GM18517 (cell line): Measurements from ENCODE around the gene THBD.

ENCODE experiments used
- ATAC-seq: cut with Tn5 transposase; IDR thresholded peaks from one replicate; pipeline ENCODE4 v1.9.1; 2021; ENCODE audit warnings: mild to moderate bottlenecking, moderate library complexity; ENCODE audit not compliant: unreplicated experiment

THBD gene, protein sequence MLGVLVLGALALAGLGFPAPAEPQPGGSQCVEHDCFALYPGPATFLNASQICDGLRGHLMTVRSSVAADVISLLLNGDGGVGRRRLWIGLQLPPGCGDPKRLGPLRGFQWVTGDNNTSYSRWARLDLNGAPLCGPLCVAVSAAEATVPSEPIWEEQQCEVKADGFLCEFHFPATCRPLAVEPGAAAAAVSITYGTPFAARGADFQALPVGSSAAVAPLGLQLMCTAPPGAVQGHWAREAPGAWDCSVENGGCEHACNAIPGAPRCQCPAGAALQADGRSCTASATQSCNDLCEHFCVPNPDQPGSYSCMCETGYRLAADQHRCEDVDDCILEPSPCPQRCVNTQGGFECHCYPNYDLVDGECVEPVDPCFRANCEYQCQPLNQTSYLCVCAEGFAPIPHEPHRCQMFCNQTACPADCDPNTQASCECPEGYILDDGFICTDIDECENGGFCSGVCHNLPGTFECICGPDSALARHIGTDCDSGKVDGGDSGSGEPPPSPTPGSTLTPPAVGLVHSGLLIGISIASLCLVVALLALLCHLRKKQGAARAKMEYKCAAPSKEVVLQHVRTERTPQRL

DNA sequence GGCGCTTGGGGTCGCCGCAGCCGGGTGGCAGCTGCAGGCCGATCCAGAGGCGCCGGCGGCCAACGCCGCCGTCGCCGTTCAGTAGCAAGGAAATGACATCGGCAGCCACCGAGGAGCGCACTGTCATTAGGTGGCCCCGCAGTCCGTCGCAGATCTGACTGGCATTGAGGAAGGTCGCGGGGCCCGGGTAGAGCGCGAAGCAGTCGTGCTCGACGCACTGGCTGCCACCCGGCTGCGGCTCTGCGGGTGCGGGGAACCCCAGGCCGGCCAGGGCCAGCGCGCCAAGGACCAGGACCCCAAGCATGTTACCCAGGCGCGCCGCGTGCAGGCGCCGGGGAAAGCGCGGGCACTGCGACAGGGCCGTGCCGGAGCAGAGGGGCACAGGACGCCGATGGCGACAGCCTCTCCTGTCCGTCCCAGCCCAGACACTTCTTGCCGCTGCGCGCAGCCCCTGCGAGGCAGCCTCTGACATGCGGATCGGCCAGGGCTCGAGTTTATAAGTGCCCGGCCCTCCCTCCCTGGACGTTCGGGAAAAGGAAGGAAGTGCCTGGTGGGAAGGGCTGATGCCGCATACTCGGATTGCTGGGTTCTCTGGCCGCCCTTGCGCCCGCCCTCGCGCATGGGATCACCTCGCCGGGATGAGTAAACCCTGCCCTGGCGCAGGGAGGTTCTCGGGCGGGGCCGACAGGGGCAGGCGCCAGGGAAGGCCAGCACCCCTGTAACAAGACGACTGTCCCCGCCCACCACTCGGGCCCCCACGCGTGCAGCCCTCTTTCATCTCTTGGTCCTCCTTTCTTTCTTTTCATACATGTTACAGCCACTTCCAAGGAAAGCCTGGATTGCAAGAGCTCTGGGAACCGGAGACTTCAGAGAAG, at the start of gene THBD:
THBD (minus strand) TSS at position 472 of the 875 bp plus-strand sequence; CDS start at position 304, 168 bp downstream.
- ATAC-seq, result no peak

DNA sequence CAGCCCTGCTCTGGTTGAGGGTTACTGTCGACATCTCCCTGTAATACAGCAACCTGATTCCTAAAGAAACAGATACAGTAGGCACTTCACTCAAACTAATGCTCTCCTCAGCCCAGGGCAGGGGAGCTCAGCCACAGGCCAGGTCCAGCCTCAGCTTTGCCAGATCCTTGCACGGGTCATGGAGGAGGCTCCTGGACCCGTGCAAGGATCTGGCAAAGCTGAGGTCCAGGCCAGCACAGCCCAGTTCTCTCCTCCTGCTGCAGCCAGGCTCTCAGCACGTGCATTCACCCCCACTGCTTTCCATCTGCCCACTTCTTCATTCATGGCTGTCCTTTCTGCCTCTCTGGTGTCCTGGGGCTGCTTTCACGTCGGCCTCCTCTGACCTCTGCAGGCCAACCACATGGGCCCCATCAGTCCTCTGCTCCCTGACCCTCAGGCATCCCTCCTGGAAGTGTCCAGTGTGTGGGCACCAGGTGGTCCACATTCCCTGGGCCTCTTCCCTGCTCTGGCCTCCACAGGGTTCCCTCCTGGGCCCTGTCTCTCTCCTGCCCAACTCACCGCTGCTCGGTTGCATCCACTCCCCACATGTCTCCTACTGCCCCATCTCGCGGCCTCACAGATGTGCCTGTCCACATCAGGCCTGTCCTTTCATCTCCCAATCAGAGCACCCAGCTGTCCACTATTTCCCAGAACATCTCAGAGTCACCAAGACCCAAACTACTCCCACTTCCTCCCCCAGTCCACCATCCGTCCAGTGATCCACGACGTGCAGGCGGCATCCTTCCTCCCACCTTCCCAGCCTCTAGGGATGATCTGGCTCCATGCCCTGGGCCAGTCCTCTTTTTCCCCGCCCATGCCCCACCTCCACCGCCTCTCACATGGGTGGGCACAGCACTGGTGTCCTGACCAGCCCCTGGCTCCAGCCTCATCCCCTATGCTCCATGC, 48.4 kb upstream of the THBD start:
- no peak for ATAC-seq

DNA sequence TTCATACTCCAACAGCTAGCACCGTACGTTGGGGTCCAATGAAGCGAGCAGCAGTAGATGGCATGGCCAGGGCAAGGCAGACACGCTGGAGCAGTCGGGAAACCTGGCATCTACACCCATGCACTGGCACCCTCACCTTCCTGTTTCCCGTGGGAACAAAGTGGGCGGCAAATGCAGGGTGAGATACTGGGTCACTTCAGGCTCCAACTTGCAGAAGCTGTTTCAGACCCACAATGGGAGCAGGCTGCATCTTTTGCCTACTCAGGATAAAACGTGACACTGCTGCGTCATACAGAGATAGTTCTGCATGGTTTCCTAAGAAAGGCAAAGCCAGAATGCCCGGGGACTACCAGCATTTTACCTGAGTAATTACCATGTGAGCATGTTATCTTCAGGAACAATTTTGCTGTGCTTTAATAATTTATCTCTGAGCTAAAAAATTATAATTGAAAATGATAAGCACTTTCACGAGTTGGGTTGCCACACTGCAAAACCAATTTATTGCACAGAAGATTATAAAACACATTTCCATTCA, 47.6 kb upstream of the THBD start:
- no peak for ATAC-seq

DNA sequence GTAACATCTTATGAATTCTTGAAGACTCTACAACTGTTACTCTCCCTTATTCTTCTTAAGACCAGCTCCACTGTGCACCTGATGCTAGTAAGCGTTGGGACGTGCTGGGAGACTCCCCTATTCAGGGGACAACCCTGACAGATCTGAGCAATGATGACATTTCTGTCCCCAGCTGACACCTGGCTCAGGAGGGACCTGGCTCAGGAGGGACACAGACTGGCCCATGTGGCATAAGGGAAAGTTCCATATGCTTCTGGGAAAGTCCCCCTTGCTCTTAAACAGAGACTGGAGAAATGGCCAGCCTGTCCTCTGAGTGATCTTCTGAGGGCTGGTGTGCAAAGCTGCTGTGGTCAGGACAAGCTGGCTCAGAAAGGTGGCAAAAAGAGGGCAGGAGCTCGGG, 46.6 kb upstream of the THBD start:
- no peak for ATAC-seq

DNA sequence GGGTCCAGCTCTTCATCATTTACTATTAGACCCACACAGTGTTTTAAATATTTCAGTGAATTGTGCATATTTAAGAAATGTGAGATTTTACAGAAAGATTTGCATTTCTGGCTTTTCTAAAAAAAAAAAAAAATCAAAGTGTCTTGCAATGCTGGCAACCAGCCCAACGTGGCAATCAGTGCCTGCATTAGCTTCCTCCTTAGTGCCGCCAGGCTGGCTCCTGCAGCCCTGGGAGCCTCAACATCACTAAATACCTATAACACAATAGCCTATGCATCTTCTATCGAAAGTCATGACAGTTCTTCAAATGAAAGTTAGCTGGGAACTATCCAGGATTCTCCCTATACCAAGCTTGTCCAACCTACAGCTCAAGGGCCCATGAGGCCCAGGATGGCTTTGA, 46.0 kb upstream of the THBD start:
- ATAC-seq, result no peak

DNA sequence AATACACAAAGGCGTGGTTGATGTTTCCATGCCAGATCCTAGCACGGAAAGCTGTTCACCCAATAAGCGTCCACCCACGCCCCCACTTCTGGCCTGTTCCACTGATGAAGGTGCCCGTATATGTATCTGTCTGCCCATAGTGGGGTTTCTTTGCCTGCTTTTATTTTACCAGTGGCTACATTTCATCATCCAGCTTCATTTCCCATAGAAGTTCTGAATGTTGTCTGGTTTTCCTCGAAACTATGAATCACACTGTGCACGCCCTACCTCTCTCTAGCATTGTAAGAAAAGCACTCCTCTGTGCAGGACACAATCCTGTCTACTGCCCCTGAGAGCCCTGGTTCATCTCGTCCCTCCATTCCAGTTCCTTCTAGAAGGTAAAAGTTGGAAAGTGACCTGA, 45.5 kb upstream of the THBD start:
- ATAC-seq, result no peak

DNA sequence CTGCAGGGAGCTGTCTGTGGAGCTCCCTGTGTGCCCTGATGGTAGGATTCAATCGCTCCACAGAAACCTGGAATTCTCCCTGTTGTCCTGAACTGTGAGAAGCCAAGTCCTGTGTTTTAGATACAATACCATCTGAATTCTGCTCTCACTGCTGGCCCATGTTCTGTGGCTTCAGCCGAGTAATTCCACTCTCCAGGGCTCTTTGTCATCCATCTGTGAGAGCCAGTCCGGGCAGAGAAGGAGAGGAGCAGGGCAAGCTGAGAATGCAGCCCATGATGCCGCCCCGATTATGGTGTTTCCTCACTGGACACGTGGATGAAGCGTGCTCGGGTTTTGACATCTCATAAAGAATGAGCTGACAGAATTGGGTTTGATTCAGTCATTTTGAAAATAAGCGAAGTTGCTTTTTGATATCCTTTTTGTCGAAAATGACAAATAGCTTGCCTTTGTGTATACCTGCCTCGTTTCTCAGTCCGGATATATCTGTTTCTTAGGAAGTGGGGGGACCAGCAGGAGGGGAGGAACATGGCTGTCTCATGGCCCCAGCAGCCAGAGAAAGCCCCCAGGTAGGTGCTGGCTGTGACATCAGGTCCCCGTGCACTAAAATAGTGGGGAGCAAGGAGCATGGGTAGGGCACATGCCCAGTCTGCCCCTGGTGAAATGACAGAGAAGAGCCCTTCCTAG, 44.9 kb upstream of the THBD start:
- ATAC-seq, result no peak

DNA sequence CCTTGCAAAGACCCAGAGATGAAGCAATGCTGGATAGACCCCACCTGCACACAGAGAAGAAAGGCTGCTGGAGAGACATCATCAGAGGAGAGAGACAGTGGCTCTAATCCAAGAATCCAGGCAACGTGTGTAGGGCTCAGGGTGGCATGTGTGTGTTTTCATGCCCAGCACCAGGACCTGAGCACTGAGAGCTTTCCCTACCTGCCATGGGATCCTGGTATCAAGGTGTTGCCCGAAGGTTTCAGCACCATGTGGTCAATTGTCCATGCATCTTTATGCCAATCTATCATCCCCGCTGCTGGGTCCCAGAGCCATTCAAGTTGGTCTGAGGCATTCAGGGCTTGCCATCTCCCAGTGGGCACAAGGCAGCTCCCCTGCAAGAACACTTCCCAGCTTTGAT, 44.1 kb upstream of the THBD start:
- no peak for ATAC-seq

DNA sequence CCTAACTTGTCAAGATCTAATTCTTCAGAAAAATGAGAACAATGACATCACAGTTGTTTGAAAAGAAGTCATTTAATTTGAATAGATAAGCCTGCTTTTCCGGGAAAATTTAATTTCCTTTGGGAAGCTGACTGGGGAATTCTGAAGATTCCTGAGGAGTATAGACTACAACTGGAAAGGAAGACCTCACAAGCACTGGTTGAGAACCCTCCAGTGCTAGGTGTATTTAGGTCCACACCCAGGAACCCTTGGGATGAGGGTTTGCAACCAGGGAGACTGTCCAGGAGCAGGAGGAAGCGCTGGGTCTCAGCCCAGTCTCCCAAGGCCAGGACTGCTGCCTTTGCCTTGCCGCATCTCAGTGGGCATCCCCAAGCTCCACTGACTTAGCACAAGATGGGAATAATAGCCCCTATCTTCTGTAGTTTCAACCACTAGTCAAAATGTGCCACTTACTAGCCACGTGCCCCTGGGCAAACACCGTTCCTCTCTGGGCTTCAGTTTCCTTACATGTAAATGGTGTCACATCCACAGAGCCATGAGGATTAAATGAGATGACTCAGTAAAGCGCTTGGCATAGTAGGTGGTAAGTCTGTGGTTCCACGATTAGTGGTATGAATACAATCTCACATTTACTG, 43.5 kb upstream of the THBD start:
- ATAC-seq, result no peak

DNA sequence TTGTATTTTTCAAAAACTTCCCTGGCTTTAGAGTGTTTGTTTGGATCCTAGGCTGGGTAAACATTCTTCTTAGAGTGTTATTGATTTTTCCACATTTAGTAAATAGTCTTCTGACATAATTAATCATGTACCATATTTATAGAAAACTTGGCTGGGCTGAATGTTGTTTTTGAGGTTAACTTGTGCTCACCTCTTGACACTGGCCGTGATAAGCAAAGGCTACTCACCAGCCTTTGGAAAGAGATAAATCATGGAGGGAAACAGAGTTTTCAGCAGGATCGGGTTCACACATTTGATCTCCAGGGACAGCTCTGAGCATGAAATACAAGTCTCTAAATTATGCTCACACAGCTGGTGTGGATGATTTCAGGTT, 42.9 kb upstream of the THBD start:
- ATAC-seq, result no peak

DNA sequence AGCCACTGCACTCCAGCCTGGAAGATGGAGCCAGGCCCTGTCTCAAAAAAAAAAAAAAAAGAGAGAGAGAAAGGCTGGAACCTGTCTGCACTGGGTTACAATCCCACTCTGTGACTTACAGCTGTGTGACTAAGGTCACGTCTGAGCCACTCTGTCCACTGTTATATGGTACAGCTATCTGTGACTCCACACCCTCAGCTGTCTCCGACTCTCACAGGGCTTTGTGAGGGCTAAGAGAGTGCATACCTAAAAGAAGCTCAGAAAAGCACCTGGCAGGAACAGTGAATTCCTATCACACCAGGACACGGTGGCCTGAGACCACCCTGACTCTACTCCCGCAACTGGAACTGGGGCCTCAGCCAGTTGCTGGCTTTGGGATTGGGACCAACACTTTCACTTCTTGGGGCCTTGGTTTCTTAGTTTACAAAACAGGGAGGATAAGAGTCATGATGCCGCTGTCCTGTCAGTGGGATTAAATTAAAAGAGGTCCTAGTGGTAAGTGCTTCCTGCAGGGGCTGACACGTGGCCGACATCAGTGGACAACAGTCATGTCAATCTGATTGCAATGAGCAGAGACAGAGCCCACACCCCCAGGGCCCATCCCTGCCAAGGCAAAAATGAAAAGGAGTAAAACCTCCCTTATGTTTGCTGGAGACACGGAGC, 42.4 kb upstream of the THBD start:
- ATAC-seq, result no peak

DNA sequence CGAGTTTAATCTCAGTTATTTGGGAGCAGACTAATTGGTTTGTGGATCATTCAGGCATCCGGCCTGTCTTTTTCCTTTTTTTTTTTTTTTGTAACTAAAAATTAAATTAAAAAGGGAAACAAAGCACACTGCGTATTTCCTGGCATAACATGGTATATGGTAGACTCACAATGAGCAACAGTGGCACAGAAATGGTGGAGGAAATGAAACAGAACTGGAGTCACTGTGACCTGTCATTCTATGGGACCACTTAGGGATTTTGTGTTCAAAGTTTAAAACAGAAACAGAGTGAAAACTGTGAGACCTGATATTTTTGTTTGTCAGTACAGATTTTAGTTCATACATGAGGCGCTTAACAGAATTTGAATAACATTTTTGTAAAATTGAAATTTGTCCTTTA, 41.4 kb upstream of the THBD start:
- no peak for ATAC-seq

DNA sequence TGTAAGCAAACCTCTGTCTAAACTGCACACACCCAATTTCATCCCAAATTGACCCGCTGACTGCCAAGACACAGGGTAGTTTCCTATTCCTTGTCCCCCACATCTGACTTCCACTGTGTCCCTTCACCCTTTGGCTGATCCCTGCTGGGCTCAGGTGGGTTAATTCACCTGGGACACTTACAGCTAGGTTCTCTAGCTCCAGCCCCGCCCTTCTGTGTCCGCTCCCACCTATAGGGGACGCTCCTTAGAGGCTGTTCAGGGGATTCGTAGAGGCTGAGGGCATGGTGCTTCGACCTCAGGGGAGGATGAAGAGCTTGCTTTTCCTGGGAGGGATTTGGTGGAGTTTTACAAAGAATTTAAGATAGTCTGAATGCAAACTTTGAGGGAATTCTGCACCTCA, 40.7 kb upstream of the THBD start:
- no peak for ATAC-seq

DNA sequence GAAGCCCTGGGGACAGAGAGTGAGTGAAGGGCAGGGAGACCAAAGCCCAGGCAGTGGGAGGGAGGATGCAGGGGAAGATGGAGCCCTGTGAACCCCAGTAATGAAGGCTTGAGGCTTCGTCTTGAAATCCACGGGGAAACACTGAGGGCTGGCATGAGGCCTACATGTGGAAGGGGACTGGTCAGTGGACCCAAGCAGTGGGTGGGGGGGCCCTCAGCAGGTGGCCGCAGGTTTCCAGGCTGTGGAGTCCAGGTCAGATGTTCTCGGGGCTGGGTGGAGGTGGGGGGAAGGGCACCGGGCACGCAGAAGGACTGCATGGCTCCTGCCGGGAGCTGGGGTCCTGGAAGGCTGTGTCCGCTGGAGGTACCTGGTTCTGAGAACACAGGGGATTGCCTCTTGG, 39.4 kb upstream of the THBD start:
- no peak for ATAC-seq

DNA sequence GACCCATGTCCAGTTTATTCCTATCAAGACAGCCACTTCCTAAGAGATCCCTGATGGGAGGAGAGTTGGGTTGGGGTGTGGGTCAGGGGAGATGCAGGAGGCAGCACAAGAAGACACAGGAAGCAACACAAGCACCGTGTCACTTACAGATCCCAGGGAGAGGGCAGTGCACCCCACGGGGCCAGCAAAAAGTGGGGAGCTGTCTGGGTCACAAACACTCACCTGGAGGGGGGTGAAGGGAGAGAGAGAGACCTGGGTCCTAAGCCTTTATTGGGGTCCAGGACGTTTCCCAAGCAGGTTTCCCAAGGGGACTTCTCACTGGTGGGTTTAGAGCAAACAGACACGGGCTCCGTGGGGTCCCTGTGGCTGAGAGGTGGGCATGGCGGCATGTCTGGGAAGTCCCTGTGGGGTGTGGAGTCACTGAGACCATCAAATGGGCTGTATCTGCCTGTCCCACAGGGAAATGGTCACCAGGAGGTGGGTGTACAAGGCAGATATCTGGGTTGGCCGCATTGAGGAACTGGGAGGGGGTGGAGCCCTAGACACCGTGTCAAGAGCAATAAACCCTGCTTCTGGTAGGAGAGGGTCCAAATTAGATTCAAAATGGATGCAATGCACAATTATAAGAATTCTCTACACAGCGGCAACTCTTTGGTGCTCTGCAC, 38.2 kb upstream of the THBD start:
- ATAC-seq, result no peak

DNA sequence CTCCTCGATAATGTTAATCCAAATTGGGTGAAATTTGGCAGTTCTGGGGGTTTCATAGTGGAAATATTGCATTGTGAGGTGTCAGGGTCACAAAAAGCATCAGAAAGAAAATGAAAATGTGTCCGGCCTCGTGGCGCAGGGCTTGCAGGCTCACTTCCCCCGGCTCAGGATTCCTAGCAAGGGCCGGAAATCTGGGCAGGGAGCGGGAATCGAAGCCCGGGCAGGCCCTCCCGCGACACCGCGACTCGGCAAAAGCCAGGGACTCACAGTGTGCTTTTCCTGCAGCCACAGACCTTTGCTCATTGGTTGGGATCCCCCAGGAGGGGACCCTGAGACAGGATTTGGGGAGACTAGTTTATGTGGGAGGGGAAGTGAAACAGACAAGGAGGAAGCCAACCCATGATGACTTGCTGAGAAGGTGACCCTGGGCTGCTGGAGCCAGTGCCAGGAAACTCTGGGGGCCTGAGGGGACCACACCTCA, 37.5 kb upstream of the THBD start:
- ATAC-seq, result no peak

DNA sequence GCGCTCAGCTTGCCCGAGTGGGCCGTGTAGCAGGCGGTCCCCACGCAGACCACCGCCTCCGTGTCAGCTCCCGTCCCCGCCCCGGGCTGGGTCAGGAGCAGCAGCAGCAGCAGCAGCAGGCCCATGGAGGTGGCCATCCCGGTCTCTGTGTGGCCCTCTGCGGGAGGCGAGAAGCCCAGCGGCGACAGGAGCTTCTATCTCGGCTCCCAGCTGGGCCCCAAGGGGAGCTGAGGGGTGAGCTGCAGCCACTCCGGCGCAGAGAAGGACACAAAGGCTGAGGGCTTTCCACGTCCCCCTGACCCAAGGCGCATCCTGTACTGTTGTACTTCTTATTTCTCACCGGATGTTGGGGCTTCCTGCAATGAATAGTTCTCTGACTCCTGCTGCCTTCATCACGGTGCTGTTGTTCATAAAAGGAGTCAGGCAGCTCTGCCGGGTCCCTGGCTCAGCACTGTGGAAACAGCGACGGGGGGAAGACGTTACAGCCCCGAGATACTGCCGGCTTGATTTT, 36.6 kb upstream of the THBD start, which contains the start of gene CD93:
CD93 (minus strand) TSS at position 269 of the 511 bp plus-strand sequence; CDS start at position 137, 132 bp downstream.
- ATAC-seq, result no peak
